Osteocyte (in vitro differentiated cells): ENCODE data around the gene ZSCAN21. TPM values are rescaled to one million over a fixed set of nuclear protein-coding genes. Genes with fewer than 3 reads are reported as not detected.
A peak's percentile ranks its signal among the peaks of the same experiment; 100 is the strongest.

Source experiments
- DNase-seq: peaks from one replicate; pipeline ENCODE4 v3.0.0; 2021; ENCODE audit warnings: mixed read lengths; ENCODE audit not compliant: unreplicated experiment; ENCODE audit errors: extremely low spot score
- H3K27ac Mint-ChIP-seq: one replicate; pipeline ENCODE4 v1.8.0; 2021; ENCODE audit warnings: mild to moderate bottlenecking, mixed read lengths; ENCODE audit not compliant: unreplicated experiment
- H3K27me3 Mint-ChIP-seq: one replicate; pipeline ENCODE4 v1.8.0; 2021; ENCODE audit warnings: mixed read lengths; ENCODE audit not compliant: unreplicated experiment
- H3K36me3 Mint-ChIP-seq: one replicate; pipeline ENCODE4 v1.8.0; 2021; ENCODE audit warnings: mixed read lengths; ENCODE audit not compliant: unreplicated experiment
- H3K4me1 Mint-ChIP-seq: one replicate; pipeline ENCODE4 v1.8.0; 2021; ENCODE audit warnings: mixed read lengths; ENCODE audit not compliant: unreplicated experiment
- H3K4me3 Mint-ChIP-seq: one replicate; pipeline ENCODE4 v1.8.0; 2021; ENCODE audit warnings: mild to moderate bottlenecking, moderate library complexity, mixed read lengths; ENCODE audit not compliant: unreplicated experiment
- H3K9me3 Mint-ChIP-seq: one replicate; pipeline ENCODE4 v1.8.0; 2021; ENCODE audit warnings: mixed read lengths; ENCODE audit not compliant: unreplicated experiment
- CTCF ChIP-seq: fragments of 200-600 bp; sonication (generic); IDR thresholded peaks from 2 replicates; pipeline ENCODE4 v1.5.0; 2021; ENCODE audit warnings: antibody characterized with exemption, mild to moderate bottlenecking, moderate library complexity
- total RNA-seq: library from RNA; stranded (reverse); gene quantifications from 2 replicates; pipeline ENCODE4 v1.2.1, GENCODE V29; 2021

ZSCAN21 gene
- total RNA-seq, 1 donor from 2014 or later: 13.9 TPM

GRCh38 chr7:100093054-100093453, 43.5 kb downstream of the ZSCAN21 start:
- no peaks in the 10 kb centered on the region for H3K27me3 Mint-ChIP-seq
- no peak for TF ChIP-seq CTCF
- no peak overlapping the region for H3K27ac Mint-ChIP-seq
- H3K9me3 Mint-ChIP-seq: no peaks in the 10 kb centered on the region
- no peak overlapping the region for H3K4me3 Mint-ChIP-seq
- peaks cover 17% of the 10 kb centered on the region for H3K4me1 Mint-ChIP-seq
- H3K36me3 Mint-ChIP-seq: peaks cover 50% of the 10 kb centered on the region
- DNase-seq: no peak

GRCh38 chr7:100093498-100093897, 43.9 kb downstream of the ZSCAN21 start:
- TF ChIP-seq CTCF: no peak

GRCh38 chr7:100093925-100094486, 44.4 kb downstream of the ZSCAN21 start:
- Mint-ChIP-seq H3K36me3 (peaks cover 58% of the 10 kb centered on the region), H3K27ac (no peak overlapping the region), H3K27me3 (no peaks in the 10 kb centered on the region), H3K4me3 (no peak overlapping the region), H3K9me3 (no peaks in the 10 kb centered on the region), H3K4me1 (peaks cover 20% of the 10 kb centered on the region)
- TF ChIP-seq CTCF: no peak
- no peak for DNase-seq

More at GRCh38 chr7:100093498-100093897, 43.9 kb downstream of the ZSCAN21 start:
- Mint-ChIP-seq H3K27me3 (no peaks in the 10 kb centered on the region), H3K9me3 (no peaks in the 10 kb centered on the region), H3K4me3 (no peak overlapping the region), H3K4me1 (peaks cover 15% of the 10 kb centered on the region), H3K27ac (peak overlapping the region; percentile 47), H3K36me3 (peaks cover 53% of the 10 kb centered on the region)
- no peak for DNase-seq

GRCh38 chr7:100095289-100095688, 45.7 kb downstream of the ZSCAN21 start:
- no peak overlapping the region for H3K4me3 Mint-ChIP-seq
- no peaks in the 10 kb centered on the region for H3K9me3 Mint-ChIP-seq
- TF ChIP-seq CTCF: no peak
- peaks cover 23% of the 10 kb centered on the region for H3K4me1 Mint-ChIP-seq
- peaks cover 66% of the 10 kb centered on the region for H3K36me3 Mint-ChIP-seq
- peak overlapping the region; percentile 14 for H3K27ac Mint-ChIP-seq
- no peak for DNase-seq
- no peaks in the 10 kb centered on the region for H3K27me3 Mint-ChIP-seq

GRCh38 chr7:100095704-100096103, 46.1 kb downstream of the ZSCAN21 start:
- H3K27ac Mint-ChIP-seq: peak overlapping the region; percentile 14
- H3K9me3 Mint-ChIP-seq: no peaks in the 10 kb centered on the region
- peaks cover 20% of the 10 kb centered on the region for H3K4me1 Mint-ChIP-seq
- TF ChIP-seq CTCF: no peak
- no peak for DNase-seq
- peaks cover 63% of the 10 kb centered on the region for H3K36me3 Mint-ChIP-seq
- H3K4me3 Mint-ChIP-seq: no peak overlapping the region
- H3K27me3 Mint-ChIP-seq: no peaks in the 10 kb centered on the region
